ENCODE data around the gene TAP2. TPM values are rescaled to one million over a fixed set of nuclear protein-coding genes. Genes with fewer than 3 reads are reported as not detected.

TAP2 gene
- total and polyA plus RNA-seq, 2 of the 13 experiments (the other 11 are each of a cell fraction or from before 2014, with no cell fraction given) = 10.3 to 17.6 TPM

DNA sequence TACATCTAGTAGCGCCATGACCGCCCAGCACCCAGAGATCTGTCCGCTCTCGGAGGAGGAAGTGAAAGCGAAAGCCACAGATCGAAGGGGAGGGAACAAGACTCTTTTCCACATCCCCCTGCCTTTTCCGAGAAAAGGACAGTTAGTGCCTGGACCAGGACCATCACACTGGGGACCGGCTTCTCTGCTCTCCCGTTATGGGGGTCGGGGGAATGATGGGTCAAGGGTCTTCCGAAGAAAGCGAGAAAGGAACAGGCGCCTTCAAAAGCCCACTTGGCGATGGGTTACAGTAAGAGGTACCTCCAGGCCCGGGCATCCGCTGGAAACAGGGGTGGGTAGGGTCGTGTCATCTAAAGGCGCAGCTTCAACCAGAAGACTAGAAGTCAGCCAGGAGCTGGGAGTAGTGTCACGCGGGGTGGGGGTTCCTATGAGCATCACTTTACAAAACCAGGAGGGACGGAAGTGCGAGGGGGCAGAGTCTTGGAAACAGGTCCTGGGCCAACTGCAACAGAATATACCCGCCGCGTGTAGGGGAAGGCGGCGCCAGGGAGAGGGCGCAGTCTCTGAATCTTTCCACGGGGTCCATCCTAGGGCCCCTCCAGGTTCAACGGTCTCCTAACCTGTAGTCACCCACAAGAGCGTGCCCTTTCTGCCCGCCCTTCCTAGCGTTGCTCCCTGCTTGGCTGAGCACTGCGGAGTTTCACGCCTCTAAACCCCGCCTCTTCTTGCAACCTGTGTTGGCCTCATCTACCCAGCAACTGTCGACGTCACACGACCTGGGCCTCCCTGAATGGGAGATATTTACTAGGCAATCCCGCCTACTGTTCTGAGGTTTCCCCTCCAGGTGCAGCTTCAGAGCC is 5.7 kb upstream of the TAP2 start, which contains the start of gene PSMB8 (continued):
- TF ChIP-seq ZNF318 (CRISPR knock-in tag; IDR thresholded peaks at IDR 0.05) (no peak), ZNF441 (CRISPR knock-in tag; IDR thresholded peaks at IDR 0.05; ENCODE audit: borderline replicate concordance) (no peak), YEATS4 (CRISPR knock-in tag; IDR thresholded peaks at IDR 0.05; ENCODE audit: borderline replicate concordance) (peak; percentile 69), NCOA5 (CRISPR knock-in tag; IDR thresholded peaks at IDR 0.05) (no peak), SALL1 (CRISPR knock-in tag; IDR thresholded peaks at IDR 0.05) (peak; percentile 57; the same call in 1 of the 2 replicates), SPEN (CRISPR knock-in tag; IDR thresholded peaks at IDR 0.05; ENCODE audit: low read depth) (no peak; the same call in none of the 2 replicates), HDAC1 (CRISPR knock-in tag; IDR thresholded peaks at IDR 0.05) (peak; percentile 67), ATRX (CRISPR knock-in tag; IDR thresholded peaks at IDR 0.05; ENCODE audit: borderline replicate concordance) (no peak), ZBTB34 (CRISPR knock-in tag; IDR thresholded peaks at IDR 0.05) (no peak), GABPA (IDR thresholded peaks at IDR 0.05; ENCODE audit: low read depth, low read length) (no peak), GABPA (CRISPR knock-in tag; IDR thresholded peaks at IDR 0.05; ENCODE audit: low read depth) (no peak), HNRNPL (IDR thresholded peaks at IDR 0.05; ENCODE audit: low read depth, low read length) (no peak), ZNF296 (CRISPR knock-in tag; conservative IDR thresholded peaks at IDR 0.05) (no peak), ZBTB3 (CRISPR knock-in tag; IDR thresholded peaks at IDR 0.05; ENCODE audit: borderline replicate concordance, low read depth) (no peak), NFE2 (CRISPR knock-in tag; IDR thresholded peaks at IDR 0.05) (no peak), ZNF713 (CRISPR knock-in tag; IDR thresholded peaks at IDR 0.05) (no peak), ZNF136 (CRISPR knock-in tag; IDR thresholded peaks at IDR 0.05; ENCODE audit: low read depth) (no peak), ZNF777 (CRISPR knock-in tag; IDR thresholded peaks at IDR 0.05) (peak; percentile 86)
